Measurements from ENCODE around the gene BRD8. TPM values are rescaled to one million over a fixed set of nuclear protein-coding genes. Genes with fewer than 3 reads are reported as not detected.

Gene BRD8
- total RNA-seq, 1 experiment from 2014 or later, result 73.4 TPM

- TF ChIP-seq ZNF416 (CRISPR knock-in tag; IDR thresholded peaks at IDR 0.05) (no peak), NR2C2 (CRISPR knock-in tag; IDR thresholded peaks at IDR 0.05) (peak; percentile 67), CBFB (CRISPR knock-in tag; IDR thresholded peaks at IDR 0.05; ENCODE audit: low read depth) (no peak), JUN (CRISPR knock-in tag; IDR thresholded peaks at IDR 0.05) (no peak)
Observed at GRCh38 chr5:138178516-138179276, at the start of gene BRD8, which contains the start of gene KIF20A (continued).

- H3K4me3 Mint-ChIP-seq, result no peak overlapping the region
- CTCF ChIA-PET, result interaction anchor here (1.4 kb wide), 1 partner anchor 238 kb away, joined by 3 read pairs; the partner anchor contains the start of gene EGR1
- TF ChIP-seq FOXK1 (CRISPR knock-in tag; IDR thresholded peaks at IDR 0.05) (no peak), ZNF396 (CRISPR knock-in tag; IDR thresholded peaks at IDR 0.05; ENCODE audit: borderline replicate concordance) (no peak), FOXJ3 (CRISPR knock-in tag; IDR thresholded peaks at IDR 0.05; ENCODE audit: borderline replicate concordance) (no peak), ELF4 (CRISPR knock-in tag; IDR thresholded peaks at IDR 0.05; ENCODE audit: low read depth) (no peak), ZNF232 (CRISPR knock-in tag; IDR thresholded peaks at IDR 0.05) (no peak), ZSCAN18 (CRISPR knock-in tag; IDR thresholded peaks at IDR 0.05) (no peak), STAT6 (CRISPR knock-in tag; conservative IDR thresholded peaks at IDR 0.05; ENCODE audit: low read depth) (no peak), MXD4 (CRISPR knock-in tag; IDR thresholded peaks at IDR 0.05; ENCODE audit: borderline replicate concordance) (no peak), CDX4 (CRISPR knock-in tag; IDR thresholded peaks at IDR 0.05; ENCODE audit: borderline replicate concordance) (no peak), E2F1 (CRISPR knock-in tag; IDR thresholded peaks at IDR 0.05) (no peak), ZNF281 (CRISPR knock-in tag; IDR thresholded peaks at IDR 0.05) (no peak)
- no peak for ATAC-seq
- 0 out of 2 replicates have a peak, but pooled peaks cover 8% of the 10 kb centered on the region for H3K4me1 Mint-ChIP-seq
- no peak overlapping the region for H3K27ac Mint-ChIP-seq
- peaks cover 2% of the 10 kb centered on the region for H3K27me3 Mint-ChIP-seq (ENCODE audit: low read depth)
- POLR2A ChIA-PET, result no interaction called here
- H3K36me3 Mint-ChIP-seq, result peaks cover 2% of the 10 kb centered on the region
- peaks cover 8% of the 10 kb centered on the region for H3K9me3 Mint-ChIP-seq
- DNase-seq (ENCODE audit: low spot score), result no peak
Observed at GRCh38 chr5:138226910-138227309, 48.5 kb upstream of the BRD8 start.
